HepG2 (cell line): ENCODE data around the gene PTPRD. TPM values are rescaled to one million over a fixed set of nuclear protein-coding genes. Genes with fewer than 3 reads are reported as not detected.

ENCODE experiments used
- ATAC-seq: fragments of 200-7000 bp; cut with Tn5 transposase; 3 replicates; pipeline ENCODE4 v1.9.1; 2020; ENCODE audit warnings: mild to moderate bottlenecking, moderate library complexity
- BruUV-seq: library from RNA; stranded (reverse); fragments of 400-500 nt; replicated peaks from 2 replicates; lab custom pipeline; 2021; lab: Mats Ljungman, UMichigan
- CTCF ChIA-PET: fragments of 300-600 bp; formaldehyde crosslinking; extraction: SDS; loops from one replicate; lab custom pipeline; 2021; ENCODE audit warnings: low total read pairs, inconsistent platforms, low intra/inter-chr PET ratio; lab: Yijun Ruan, JAX
- POLR2A ChIA-PET: fragments of 350-600 bp; sonication (Branson Sonifier 250); formaldehyde crosslinking; loops from one replicate; lab custom pipeline; 2020; ENCODE audit warnings: antibody characterized with exemption, inconsistent platforms; lab: Yijun Ruan, JAX
- DNase-seq: peaks from one replicate; pipeline ENCODE4 v3.0.0-alpha.2; 2015; ENCODE audit warnings: low spot score
- FAIRE-seq: peaks from 3 replicates; lab custom pipeline; 2011; peaks lifted over from hg19 to GRCh38; lab: Jason Lieb, UNC
- H2AFZ ChIP-seq: one replicate; pipeline ENCODE4 v1.6.1; 2011; ENCODE audit warnings: low read length, inconsistent platforms
- H3K27ac ChIP-seq: fragments of 300-600 bp; 3 replicates; pipeline ENCODE4 v1.8.0; 2011; ENCODE audit warnings: mixed run types, mild to moderate bottlenecking, mixed read lengths, low read length, inconsistent platforms; ENCODE audit not compliant: insufficient read depth; ENCODE audit errors: extremely low read length
- H3K27me3 ChIP-seq, 2 experiments: fragments of 200-600 bp in 1 of 2; 2 replicates in 1 of 2; 3 replicates in 1 of 2; pipeline versions ENCODE4 v1.6.0 to v1.8.0; 2011; ENCODE audit warnings: low read length in 2 of 2, mild to moderate bottlenecking in 2 of 2, moderate library complexity in 2 of 2, inconsistent platforms in 1 of 2; ENCODE audit not compliant: insufficient read depth in 2 of 2, control insufficient read depth in 1 of 2
- H3K36me3 ChIP-seq, 2 experiments: fragments of 200-600 bp in 1 of 2; replicated peaks in 1 of 2; 2 replicates in 1 of 2; 3 replicates in 1 of 2; pipeline versions ENCODE4 v1.5.1 to v1.8.0; 2011; ENCODE audit warnings: low read length in 2 of 2, inconsistent platforms in 1 of 2; ENCODE audit not compliant: insufficient read depth in 2 of 2, control insufficient read depth in 1 of 2
- H3K4me1 ChIP-seq: 2 replicates; pipeline ENCODE4 v1.5.1; 2012; ENCODE audit warnings: low read length, inconsistent platforms; ENCODE audit not compliant: insufficient read depth
- H3K4me2 ChIP-seq: 2 replicates; pipeline ENCODE4 v1.6.0; 2011; ENCODE audit warnings: low read depth, low read length, inconsistent platforms
- H3K4me3 ChIP-seq, 3 experiments: fragments of 200-600 bp in 1 of 3; sonication (generic), shearing (Covaris generic) in 1 of 3; replicated peaks in 1 of 3; 2 replicates each; pipeline ENCODE4 v1.5.1; 2011 to 2016; ENCODE audit warnings: low read length in 3 of 3, inconsistent platforms in 2 of 3, low read depth in 2 of 3, mild to moderate bottlenecking in 2 of 3, control low read depth in 1 of 3, mixed read lengths in 1 of 3; ENCODE audit not compliant: insufficient read depth in 1 of 3
- H3K79me2 ChIP-seq: one replicate; pipeline ENCODE4 v1.6.1; 2011; ENCODE audit warnings: low read length, inconsistent platforms; ENCODE audit not compliant: insufficient read depth
- H3K9ac ChIP-seq: 2 replicates; pipeline ENCODE4 v1.6.0; 2011; ENCODE audit warnings: mild to moderate bottlenecking, low read depth, low read length, inconsistent platforms; ENCODE audit not compliant: insufficient read depth
- H3K9me3 ChIP-seq: 2 replicates; pipeline ENCODE4 v1.5.1; 2012; ENCODE audit warnings: mild to moderate bottlenecking, low read length
- H4K20me1 ChIP-seq: 2 replicates; pipeline ENCODE4 v1.6.0; 2011; ENCODE audit warnings: inconsistent platforms, mild to moderate bottlenecking, low read length, moderate library complexity; ENCODE audit not compliant: insufficient read depth
- CCAR2 ChIP-seq: fragments of 200-400 bp; formaldehyde crosslinking; optimal IDR thresholded peaks from 2 replicates; pipeline ENCODE3; 2018; ENCODE audit warnings: low read depth, mild to moderate bottlenecking, low read length, moderate library complexity
- PHF8 ChIP-seq: sonication (generic); formaldehyde crosslinking; IDR thresholded peaks from 2 replicates; pipeline ENCODE4 v1.5.0; 2020; ENCODE audit warnings: missing genetic modification reagents
- POLR2AphosphoS2 ChIP-seq: IDR thresholded peaks from 2 replicates; pipeline ENCODE4 v1.6.1; 2011; ENCODE audit warnings: low read depth, low read length, improper control_type of control experiment
- RNF2 ChIP-seq: fragments of 450-650 bp; conservative IDR thresholded peaks from 2 replicates; pipeline ENCODE4 v1.6.1; 2016; ENCODE audit warnings: low read depth
- SRSF4 ChIP-seq: fragments of 200-400 bp; formaldehyde crosslinking; IDR thresholded peaks from one replicate; pipeline ENCODE4 v1.6.1; 2018; ENCODE audit warnings: mild to moderate bottlenecking, low read depth, low read length, moderate library complexity; ENCODE audit not compliant: poor library complexity, severe bottlenecking
- ZBTB34 ChIP-seq: sonication (generic); formaldehyde crosslinking; IDR thresholded peaks from 2 replicates; pipeline ENCODE4 v1.8.0; 2022; ENCODE audit warnings: mild to moderate bottlenecking, missing genetic modification reagents
- ZFP91 ChIP-seq: sonication (generic); formaldehyde crosslinking; IDR thresholded peaks from 2 replicates; pipeline ENCODE4 v1.9.0; 2022; ENCODE audit warnings: missing genetic modification reagents, mild to moderate bottlenecking, borderline replicate concordance
- ZNF333 ChIP-seq: sonication (generic); formaldehyde crosslinking; IDR thresholded peaks from 2 replicates; pipeline ENCODE4 v1.4.0; 2020; ENCODE audit warnings: mild to moderate bottlenecking, missing genetic modification reagents, borderline replicate concordance
- WGBS: methylation state at CpG from one replicate; pipeline ENCODE4 v1.1.6; 2017; ENCODE audit warnings: low lambda C conversion rate; 5-methylcytosine and 5-hydroxymethylcytosine counted together
- in situ Hi-C: cut with HindIII; loops from 2 replicates; pipeline ENCODE4 v1.10.0; 2017; ENCODE audit warnings: low pct_unique_long_range_greater_than_20kb; ENCODE audit not compliant: extremely low pct_ligation_motif_present
- intact Hi-C: fragments of 100-400 bp; cut with micrococcal nuclease; formaldehyde crosslinking; loops from one replicate; pipeline ENCODE4 v1.10.0; 2022; ENCODE audit not compliant: unreplicated experiment
- polyA plus RNA-seq, 8 experiments: library from polyadenylated mRNA; depleted of rRNA in 3 of 8; stranded (reverse) in 7 of 8; unstranded in 1 of 8; fragments of >200 nt; fragmentation: Illumina TruSeq in 4 of 8; extraction: Trizol in 4 of 8; gene quantifications; 2 replicates each; pipeline versions ENCODE4 v1.2.1 to v1.2.3, GENCODE V29; 2011 to 2016; ENCODE audit warnings: low read depth in 4 of 8, missing spikeins in 1 of 8, mixed read lengths in 1 of 8; ENCODE audit not compliant: insufficient read depth in 1 of 8
- total RNA-seq, 5 experiments: library from RNA; depleted of rRNA; stranded (reverse); fragments of >200 nt; fragmentation: Illumina TruSeq; extraction: Trizol; gene quantifications; 2 replicates each; pipeline ENCODE4 v1.2.3, GENCODE V29; 2016; ENCODE audit warnings: low read depth in 1 of 5

The PTPRD gene
- total and polyA plus RNA-seq, 2 of the 13 experiments (the other 11 are each of a cell fraction or from before 2014, with no cell fraction given) = 0.05 TPM; not detected in 1

GRCh38 chr9:8686516-8686915 lies 1926.3 kb downstream of the PTPRD start:
- Histone ChIP-seq H3K4me1 (no peaks in the 10 kb centered on the region), H4K20me1 (no peaks in the 10 kb centered on the region), H3K27ac (no peak overlapping the region), H3K9ac (no peak overlapping the region), H3K79me2 (no peaks in the 10 kb centered on the region), H2AFZ (no peak overlapping the region), H3K27me3 (no peaks in the 10 kb centered on the region), H3K9me3 (no peaks in the 10 kb centered on the region), H3K4me2 (no peak overlapping the region), H3K4me3 (no peak overlapping the region), H3K36me3 (no peaks in the 10 kb centered on the region)
- DNase-seq = no peak
- no TSS peak for BruUV-seq
- in situ Hi-C loops = no loop called here
- CTCF ChIA-PET = no interaction called here
- WGBS = 1% methylated on average over 2 of the region's 2 CpGs
- FAIRE-seq = no peak
- no peak for ATAC-seq
- intact Hi-C loops = no loop called here
- POLR2A ChIA-PET = no interaction called here
- TF ChIP-seq CCAR2 = no peak
- no peak for TF ChIP-seq ZBTB34
- no peak for TF ChIP-seq PHF8
- TF ChIP-seq SRSF4 = no peak
- TF ChIP-seq ZNF333 (CRISPR knock-in tag) = no peak
- TF ChIP-seq RNF2 = no peak
- TF ChIP-seq ZFP91 (CRISPR knock-in tag) = no peak
- no peak for TF ChIP-seq POLR2AphosphoS2
